ENCODE measurements around the gene KCNH2.

The KCNH2 gene

DNA sequence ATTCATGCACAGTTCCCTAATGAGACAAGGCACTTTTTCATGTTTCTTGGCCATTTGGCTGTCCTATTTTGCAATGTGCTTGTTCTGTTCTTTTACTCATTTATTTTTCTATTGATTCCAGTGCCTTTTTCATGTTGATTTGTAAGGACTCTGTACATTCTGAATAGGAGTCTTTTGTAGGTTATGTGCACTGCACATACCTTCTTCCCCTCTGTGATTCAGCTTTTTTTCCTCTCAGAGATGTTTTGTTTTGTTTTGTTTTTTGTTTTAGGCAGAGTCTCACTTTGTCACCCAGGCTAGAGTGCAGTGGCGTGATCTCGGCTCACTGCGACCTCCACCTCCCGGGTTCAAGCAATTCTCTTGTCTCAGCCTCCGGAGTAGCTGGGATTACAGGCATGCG, 59.7 kb downstream of the KCNH2 start:
- TF ChIP-seq, protein P1, sequence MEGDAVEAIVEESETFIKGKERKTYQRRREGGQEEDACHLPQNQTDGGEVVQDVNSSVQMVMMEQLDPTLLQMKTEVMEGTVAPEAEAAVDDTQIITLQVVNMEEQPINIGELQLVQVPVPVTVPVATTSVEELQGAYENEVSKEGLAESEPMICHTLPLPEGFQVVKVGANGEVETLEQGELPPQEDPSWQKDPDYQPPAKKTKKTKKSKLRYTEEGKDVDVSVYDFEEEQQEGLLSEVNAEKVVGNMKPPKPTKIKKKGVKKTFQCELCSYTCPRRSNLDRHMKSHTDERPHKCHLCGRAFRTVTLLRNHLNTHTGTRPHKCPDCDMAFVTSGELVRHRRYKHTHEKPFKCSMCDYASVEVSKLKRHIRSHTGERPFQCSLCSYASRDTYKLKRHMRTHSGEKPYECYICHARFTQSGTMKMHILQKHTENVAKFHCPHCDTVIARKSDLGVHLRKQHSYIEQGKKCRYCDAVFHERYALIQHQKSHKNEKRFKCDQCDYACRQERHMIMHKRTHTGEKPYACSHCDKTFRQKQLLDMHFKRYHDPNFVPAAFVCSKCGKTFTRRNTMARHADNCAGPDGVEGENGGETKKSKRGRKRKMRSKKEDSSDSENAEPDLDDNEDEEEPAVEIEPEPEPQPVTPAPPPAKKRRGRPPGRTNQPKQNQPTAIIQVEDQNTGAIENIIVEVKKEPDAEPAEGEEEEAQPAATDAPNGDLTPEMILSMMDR (IDR thresholded peaks at IDR 0.05; ENCODE audit: low read depth, low read length, missing control alignments): no peak
- no peak for DNase-seq (ENCODE audit: low read depth)
- no peak overlapping the region for H3K4me3 ChIP-seq (ENCODE audit: low read depth, low read length)

DNA sequence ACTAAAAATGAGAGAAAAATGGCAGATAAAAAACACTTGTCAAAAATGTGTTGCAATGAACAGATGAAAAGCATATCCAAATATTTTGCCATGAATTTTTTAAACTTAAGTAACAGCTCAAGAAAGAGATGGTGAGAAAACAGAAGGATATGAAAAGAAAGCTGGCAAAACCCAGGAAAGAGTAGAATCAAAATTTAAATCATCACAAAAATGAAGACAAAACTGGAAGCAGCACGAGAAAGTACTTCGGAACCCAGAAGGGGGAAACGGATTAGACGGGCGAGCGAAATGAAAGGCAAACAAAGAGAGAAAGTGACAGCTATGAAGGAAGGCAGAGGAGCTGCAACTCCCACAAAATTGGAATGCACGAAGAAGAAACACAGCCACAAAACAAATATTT, 60.2 kb downstream of the KCNH2 start:
- TF ChIP-seq, protein P1 (IDR thresholded peaks at IDR 0.05; ENCODE audit: low read depth, low read length, missing control alignments): no peak
- H3K4me3 ChIP-seq (ENCODE audit: low read depth, low read length): no peak overlapping the region
- DNase-seq (ENCODE audit: low read depth): no peak

DNA sequence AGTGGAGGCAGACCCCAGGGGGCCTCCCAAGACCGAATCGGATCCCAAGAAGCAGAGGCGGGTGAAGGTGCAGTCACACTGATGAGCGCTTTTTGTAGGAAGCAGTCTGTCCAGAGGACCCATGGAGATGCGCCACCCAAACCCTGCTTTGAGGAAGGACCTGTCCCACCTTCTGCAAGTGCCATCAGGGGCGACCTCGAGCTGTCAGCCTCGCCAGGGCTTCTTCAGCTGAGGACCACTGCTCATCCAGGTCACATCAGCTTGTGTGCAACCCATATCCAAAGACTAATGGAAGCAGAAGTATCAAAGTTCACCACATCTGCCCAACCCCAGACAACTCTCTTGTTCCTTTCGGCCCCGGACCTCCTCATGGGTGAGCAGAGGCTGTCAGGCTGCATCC, 61.5 kb downstream of the KCNH2 start:
- no peak overlapping the region for H3K4me3 ChIP-seq (ENCODE audit: low read depth, low read length)
- TF ChIP-seq, protein P1 (IDR thresholded peaks at IDR 0.05; ENCODE audit: low read depth, low read length, missing control alignments): no peak

DNA sequence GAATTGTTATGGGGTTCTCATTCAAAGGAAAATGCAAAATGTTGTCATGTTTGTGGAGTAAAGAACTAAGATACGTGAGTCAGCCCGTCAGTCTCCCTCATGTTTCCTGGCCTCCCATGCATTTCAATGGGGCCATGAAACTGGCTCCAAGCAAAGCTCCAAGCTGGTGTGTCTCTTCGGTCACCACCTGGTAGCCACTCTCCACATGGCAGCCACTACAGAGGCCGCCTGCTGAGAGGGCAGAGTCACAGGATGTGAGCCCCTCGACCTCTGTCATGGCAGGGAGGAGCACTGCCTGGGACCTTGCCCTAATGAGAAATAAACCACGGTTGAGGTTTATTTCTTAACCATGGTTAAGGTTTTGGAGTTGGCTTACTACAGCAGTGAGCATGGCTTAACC, 63.2 kb downstream of the KCNH2 start:
- TF ChIP-seq, protein P1 (IDR thresholded peaks at IDR 0.05; ENCODE audit: low read depth, low read length, missing control alignments): no peak
- H3K4me3 ChIP-seq (ENCODE audit: low read depth, low read length): no peak overlapping the region
- no peak for DNase-seq (ENCODE audit: low read depth)

More for the DNA sequence above, 61.5 kb downstream of the KCNH2 start:
- DNase-seq (ENCODE audit: low read depth): no peak

DNA sequence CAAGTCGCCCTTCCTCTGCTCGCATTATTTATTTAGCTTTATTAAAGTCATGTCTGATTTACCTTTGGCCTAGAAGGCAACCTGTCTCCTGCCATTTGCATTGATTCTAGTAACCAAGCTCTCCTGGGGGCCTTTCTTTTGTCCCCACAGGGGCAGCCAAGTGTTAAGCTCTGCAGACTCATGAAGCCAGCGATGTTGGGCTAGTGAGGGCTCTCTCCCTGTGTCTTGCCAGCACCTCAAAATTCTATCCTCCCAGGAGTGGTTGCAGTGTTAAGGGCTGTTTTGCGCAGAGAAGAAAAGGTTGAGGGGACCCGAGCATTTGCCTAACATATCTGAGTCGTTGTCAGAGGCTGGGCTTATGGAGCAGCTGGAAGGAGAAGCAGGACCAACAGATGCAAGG, 63.9 kb downstream of the KCNH2 start:
- no peak for DNase-seq (ENCODE audit: low read depth)
- TF ChIP-seq, protein P1 (IDR thresholded peaks at IDR 0.05; ENCODE audit: low read depth, low read length, missing control alignments): no peak
- no peak overlapping the region for H3K4me3 ChIP-seq (ENCODE audit: low read depth, low read length)

DNA sequence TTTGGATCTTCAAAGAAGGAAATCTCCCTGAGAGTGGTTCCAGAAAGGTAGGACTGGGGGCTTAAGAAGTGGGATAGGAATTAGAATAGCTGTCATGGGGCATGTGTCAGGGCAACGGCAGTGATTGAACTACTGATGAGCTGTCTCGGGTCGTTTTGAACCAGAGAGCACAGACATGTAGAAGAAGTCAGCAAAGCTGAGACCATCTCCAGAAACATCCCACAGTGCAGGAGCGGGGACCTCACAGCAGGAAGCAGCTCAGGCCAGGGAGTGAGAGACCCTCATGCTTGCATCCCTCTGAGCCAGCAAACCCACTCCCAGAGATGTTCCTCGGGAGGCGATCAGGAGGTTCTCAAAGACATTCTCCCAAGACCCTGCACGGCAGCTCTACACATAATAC, 65.7 kb downstream of the KCNH2 start:
- TF ChIP-seq, protein P1 (IDR thresholded peaks at IDR 0.05; ENCODE audit: low read depth, low read length, missing control alignments): no peak
- no peak for DNase-seq (ENCODE audit: low read depth)
- H3K4me3 ChIP-seq (ENCODE audit: low read depth, low read length): no peak overlapping the region

DNA sequence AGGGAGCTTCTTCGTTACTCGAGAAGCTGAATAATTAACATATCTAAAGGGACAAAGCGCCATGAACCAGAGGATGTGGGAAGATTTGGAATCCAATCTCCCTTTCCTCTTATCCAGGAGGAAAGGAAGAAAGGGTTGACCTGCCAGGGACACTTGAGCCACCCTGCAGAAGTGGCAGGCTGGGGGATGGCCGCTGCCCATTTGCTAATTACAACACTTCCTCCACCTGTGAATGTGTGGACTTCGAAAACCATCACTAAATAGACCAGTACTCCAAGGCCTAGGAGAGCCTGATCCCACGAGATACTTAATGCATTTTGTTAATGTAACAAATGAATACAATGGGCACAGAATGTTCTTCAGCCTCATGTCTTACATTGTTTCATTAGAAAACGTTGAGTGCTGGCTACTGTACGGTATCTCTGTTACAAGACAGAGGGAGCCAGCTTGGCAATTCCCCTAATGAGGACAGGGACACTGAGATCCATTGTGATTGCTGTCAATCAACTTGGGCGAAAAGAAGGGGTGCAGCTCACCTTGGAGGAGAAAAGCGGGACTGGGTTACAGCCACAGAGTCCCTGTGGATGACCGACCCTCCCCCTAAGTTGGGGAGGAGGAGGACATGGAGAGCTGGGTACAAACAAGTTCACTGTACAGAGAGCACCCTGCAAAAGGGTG, 66.4 kb downstream of the KCNH2 start:
- H3K4me3 ChIP-seq (ENCODE audit: low read depth, low read length): no peak overlapping the region
- TF ChIP-seq, protein P1 (IDR thresholded peaks at IDR 0.05; ENCODE audit: low read depth, low read length, missing control alignments): no peak
- DNase-seq (ENCODE audit: low read depth): no peak
